HepG2 (cell line): ENCODE data around the gene ASPHD1. TPM values are rescaled to one million over a fixed set of nuclear protein-coding genes. Genes with fewer than 3 reads are reported as not detected.

Experiments used
- AGO1 ChIP-seq: fragments of 200-400 bp; formaldehyde crosslinking; IDR thresholded peaks from 2 replicates; pipeline ENCODE4 v1.6.1; 2017; ENCODE audit warnings: mild to moderate bottlenecking, low read depth, low read length, moderate library complexity; ENCODE audit not compliant: poor library complexity, severe bottlenecking
- KAT7 ChIP-seq: IDR thresholded peaks from 2 replicates; pipeline ENCODE4 v1.6.1; 2018; ENCODE audit warnings: borderline replicate concordance, missing compliant biosample characterization
- KDM6A ChIP-seq: IDR thresholded peaks from 2 replicates; pipeline ENCODE4 v1.6.1; 2016; ENCODE audit warnings: low read depth
- MYC ChIP-seq: sonication (generic); formaldehyde crosslinking; IDR thresholded peaks from 2 replicates; pipeline ENCODE4 v1.9.0; 2021; ENCODE audit warnings: missing genetic modification reagents, borderline replicate concordance
- MYPOP ChIP-seq: sonication (generic); formaldehyde crosslinking; IDR thresholded peaks from 2 replicates; pipeline ENCODE4 v1.8.1; 2023; ENCODE audit warnings: mild to moderate bottlenecking, moderate library complexity, missing genetic modification reagents
- NFIC ChIP-seq: IDR thresholded peaks from 2 replicates; pipeline ENCODE4 v1.6.1; 2012; ENCODE audit warnings: mild to moderate bottlenecking, low read length, inconsistent platforms
- RBAK ChIP-seq: sonication (generic); formaldehyde crosslinking; IDR thresholded peaks from 2 replicates; pipeline ENCODE4 v1.5.1; 2020; ENCODE audit warnings: mild to moderate bottlenecking, missing genetic modification reagents
- SMYD3 ChIP-seq: sonication (generic); formaldehyde crosslinking; IDR thresholded peaks from 2 replicates; pipeline ENCODE4 v1.8.1; 2023; ENCODE audit warnings: mild to moderate bottlenecking, missing genetic modification reagents
- THYN1 ChIP-seq: sonication (generic); formaldehyde crosslinking; IDR thresholded peaks from 2 replicates; pipeline ENCODE4 v1.8.1; 2023; ENCODE audit warnings: low read depth, mild to moderate bottlenecking, moderate library complexity, missing genetic modification reagents, borderline replicate concordance
- YY1 ChIP-seq: IDR thresholded peaks from 2 replicates; pipeline ENCODE4 v1.6.1; 2011; ENCODE audit warnings: low read length, low read depth, moderate library complexity, mild to moderate bottlenecking; ENCODE audit not compliant: insufficient read depth, insufficient replicate concordance
- ZFP82 ChIP-seq: sonication (generic); formaldehyde crosslinking; IDR thresholded peaks from 2 replicates; pipeline ENCODE4 v1.5.1; 2020; ENCODE audit warnings: mild to moderate bottlenecking, missing genetic modification reagents, borderline replicate concordance
- ZNF142 ChIP-seq: sonication (generic); formaldehyde crosslinking; IDR thresholded peaks from 2 replicates; pipeline ENCODE4 v1.4.0; 2020; ENCODE audit warnings: missing genetic modification reagents
- ZNF432 ChIP-seq: sonication (generic); formaldehyde crosslinking; IDR thresholded peaks from 2 replicates; pipeline ENCODE4 v1.5.0; 2020; ENCODE audit warnings: missing genetic modification reagents, mild to moderate bottlenecking, borderline replicate concordance
- ZNF737 ChIP-seq: sonication (generic); formaldehyde crosslinking; IDR thresholded peaks from 2 replicates; pipeline ENCODE4 v1.5.0; 2020; ENCODE audit warnings: missing genetic modification reagents, mild to moderate bottlenecking, borderline replicate concordance
- ZNF772 ChIP-seq: sonication (generic); formaldehyde crosslinking; IDR thresholded peaks from 2 replicates; pipeline ENCODE4 v1.5.0; 2020; ENCODE audit warnings: mild to moderate bottlenecking, missing genetic modification reagents
- ZNF773 ChIP-seq: sonication (generic); formaldehyde crosslinking; IDR thresholded peaks from 2 replicates; pipeline ENCODE4 v1.4.0; 2020; ENCODE audit warnings: missing genetic modification reagents, borderline replicate concordance
- polyA plus RNA-seq, 8 experiments: library from polyadenylated mRNA; depleted of rRNA in 3 of 8; stranded (reverse) in 7 of 8; unstranded in 1 of 8; fragments of >200 nt; fragmentation: Illumina TruSeq in 4 of 8; extraction: Trizol in 4 of 8; gene quantifications; 2 replicates each; pipeline versions ENCODE4 v1.2.1 to v1.2.3, GENCODE V29; 2011 to 2016; ENCODE audit warnings: low read depth in 4 of 8, missing spikeins in 1 of 8, mixed read lengths in 1 of 8; ENCODE audit not compliant: insufficient read depth in 1 of 8
- total RNA-seq, 5 experiments: library from RNA; depleted of rRNA; stranded (reverse); fragments of >200 nt; fragmentation: Illumina TruSeq; extraction: Trizol; gene quantifications; 2 replicates each; pipeline ENCODE4 v1.2.3, GENCODE V29; 2016; ENCODE audit warnings: low read depth in 1 of 5
- TF ChIP-seq, protein P1 (sequence below): sonication (generic); formaldehyde crosslinking; IDR thresholded peaks from 2 replicates; pipeline ENCODE4 v1.5.0; 2020; ENCODE audit warnings: mild to moderate bottlenecking, low read depth, missing genetic modification reagents, borderline replicate concordance
- TF ChIP-seq, protein P2 (sequence below): sonication (generic); formaldehyde crosslinking; IDR thresholded peaks from 2 replicates; pipeline ENCODE4 v1.9.0; 2021; ENCODE audit warnings: missing genetic modification reagents, borderline replicate concordance

ASPHD1 gene
- total and polyA plus RNA-seq, 2 of the 13 experiments (the other 11 are each of a cell fraction or from before 2014, with no cell fraction given): 13.1 to 19.7 TPM

DNA sequence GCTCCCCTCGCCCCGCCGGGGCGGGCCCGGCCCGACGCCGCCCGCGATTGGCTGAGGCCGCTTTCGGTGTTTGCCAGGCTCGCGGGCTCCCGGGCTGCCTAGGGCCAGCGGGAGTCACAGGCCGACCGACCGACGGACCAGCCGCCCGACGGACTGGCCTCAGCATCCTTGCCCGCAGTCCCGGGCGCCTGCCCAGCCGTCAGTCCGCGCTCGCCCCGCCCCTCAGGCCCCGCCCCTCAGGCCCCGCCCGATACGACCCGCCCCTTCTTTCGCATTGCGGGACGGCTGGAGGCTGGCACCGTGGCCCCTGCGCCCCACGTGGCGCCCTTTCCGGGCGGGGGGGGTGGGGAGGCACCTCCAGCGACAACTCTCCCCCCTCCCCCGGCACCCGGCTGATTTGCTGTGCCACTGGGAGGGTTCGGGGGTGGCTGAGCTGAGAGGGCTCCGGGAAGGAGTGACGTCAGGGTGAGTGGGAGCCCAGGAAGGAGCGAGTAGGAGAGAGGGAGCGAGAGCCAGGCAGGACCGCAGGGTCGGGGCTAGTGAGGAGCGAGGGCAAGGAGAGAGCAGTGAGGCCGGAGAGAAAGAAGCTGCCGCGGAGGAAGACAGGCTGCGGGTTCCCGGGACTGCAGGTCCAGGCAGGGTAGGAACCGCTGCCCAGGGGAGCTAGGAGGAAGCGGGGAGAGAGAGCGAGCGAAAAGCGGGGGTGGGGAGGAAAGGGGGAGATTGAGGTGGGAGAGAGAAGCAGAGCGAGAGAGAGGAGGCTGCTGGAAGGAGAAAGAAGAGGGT, at the start of gene ASPHD1 (continued):
- TF ChIP-seq KDM6A (CRISPR knock-in tag): 0 out of 2 replicates have a peak, but pooled peaks have one; percentile 24
- no peak for TF ChIP-seq AGO1
- no peak for TF ChIP-seq KAT7 (CRISPR knock-in tag)
- TF ChIP-seq, protein P1, sequence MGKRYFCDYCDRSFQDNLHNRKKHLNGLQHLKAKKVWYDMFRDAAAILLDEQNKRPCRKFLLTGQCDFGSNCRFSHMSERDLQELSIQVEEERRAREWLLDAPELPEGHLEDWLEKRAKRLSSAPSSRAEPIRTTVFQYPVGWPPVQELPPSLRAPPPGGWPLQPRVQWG (CRISPR knock-in tag): no peak
- TF ChIP-seq ZFP82: no peak; the same call in 1 of the 2 replicates
- no peak; the same call in 1 of the 2 replicates for TF ChIP-seq SMYD3 (CRISPR knock-in tag)
- TF ChIP-seq YY1: no peak
- peak; percentile 95 for TF ChIP-seq MYC (CRISPR knock-in tag)
- TF ChIP-seq ZNF737 (CRISPR knock-in tag): no peak
- TF ChIP-seq THYN1: no peak
- no peak for TF ChIP-seq RBAK (CRISPR knock-in tag)
- no peak; the same call in 1 of the 2 replicates for TF ChIP-seq ZNF773
- no peak for TF ChIP-seq NFIC
- TF ChIP-seq MYPOP: no peak
- TF ChIP-seq ZNF142 (CRISPR knock-in tag): peak; percentile 89
- TF ChIP-seq, protein P2, sequence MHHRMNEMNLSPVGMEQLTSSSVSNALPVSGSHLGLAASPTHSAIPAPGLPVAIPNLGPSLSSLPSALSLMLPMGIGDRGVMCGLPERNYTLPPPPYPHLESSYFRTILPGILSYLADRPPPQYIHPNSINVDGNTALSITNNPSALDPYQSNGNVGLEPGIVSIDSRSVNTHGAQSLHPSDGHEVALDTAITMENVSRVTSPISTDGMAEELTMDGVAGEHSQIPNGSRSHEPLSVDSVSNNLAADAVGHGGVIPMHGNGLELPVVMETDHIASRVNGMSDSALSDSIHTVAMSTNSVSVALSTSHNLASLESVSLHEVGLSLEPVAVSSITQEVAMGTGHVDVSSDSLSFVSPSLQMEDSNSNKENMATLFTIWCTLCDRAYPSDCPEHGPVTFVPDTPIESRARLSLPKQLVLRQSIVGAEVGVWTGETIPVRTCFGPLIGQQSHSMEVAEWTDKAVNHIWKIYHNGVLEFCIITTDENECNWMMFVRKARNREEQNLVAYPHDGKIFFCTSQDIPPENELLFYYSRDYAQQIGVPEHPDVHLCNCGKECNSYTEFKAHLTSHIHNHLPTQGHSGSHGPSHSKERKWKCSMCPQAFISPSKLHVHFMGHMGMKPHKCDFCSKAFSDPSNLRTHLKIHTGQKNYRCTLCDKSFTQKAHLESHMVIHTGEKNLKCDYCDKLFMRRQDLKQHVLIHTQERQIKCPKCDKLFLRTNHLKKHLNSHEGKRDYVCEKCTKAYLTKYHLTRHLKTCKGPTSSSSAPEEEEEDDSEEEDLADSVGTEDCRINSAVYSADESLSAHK: no peak
- TF ChIP-seq ZNF432: no peak
- TF ChIP-seq ZNF772 (CRISPR knock-in tag): no peak
